CD8-positive, alpha-beta memory T cell (primary cell): Measurements from ENCODE around the gene KRTAP4-11. TPM values are rescaled to one million over a fixed set of nuclear protein-coding genes. Genes with fewer than 3 reads are reported as not detected.
"Not testable (repeated sequence)": the region's sequence is repeated elsewhere in the genome, so short reads cannot be mapped to it uniquely, and the experiment has no call there.

Source experiments
- CTCF ChIA-PET: fragments of 350-600 bp; sonication (Branson Sonifier 250); formaldehyde crosslinking; loops from one replicate; lab custom pipeline; 2021; ENCODE audit warnings: antibody characterized with exemption; lab: Charles Lee
- POLR2A ChIA-PET: fragments of 350-600 bp; sonication (Branson Sonifier 250); formaldehyde crosslinking; loops from one replicate; lab custom pipeline; 2021; ENCODE audit warnings: antibody characterized with exemption; lab: Charles Lee
- DNase-seq, 5 donors: peaks; one replicate each; pipeline versions ENCODE4 v3.0.0 to v3.0.0-alpha.2; 2020 to 2022; ENCODE audit warnings: mixed read lengths in 1 of 5
- H3K27ac ChIP-seq: one replicate; pipeline ENCODE4 v1.7.0; 2013; ENCODE audit warnings: low read depth, mild to moderate bottlenecking, low read length, moderate library complexity
- H3K27me3 ChIP-seq: 2 replicates; pipeline ENCODE4 v1.7.0; 2013; ENCODE audit warnings: low read length, mild to moderate bottlenecking; ENCODE audit not compliant: insufficient read depth, poor library complexity, severe bottlenecking
- H3K36me3 ChIP-seq: 2 replicates; pipeline ENCODE4 v1.7.0; 2013; ENCODE audit warnings: mild to moderate bottlenecking, low read length, moderate library complexity; ENCODE audit not compliant: insufficient read depth
- H3K4me1 ChIP-seq: 2 replicates; pipeline ENCODE4 v1.7.0; 2013; ENCODE audit warnings: mild to moderate bottlenecking, low read length, moderate library complexity; ENCODE audit not compliant: insufficient read depth
- H3K4me3 ChIP-seq: 2 replicates; pipeline ENCODE4 v1.7.0; 2013; ENCODE audit warnings: mild to moderate bottlenecking, low read length
- H3K9me3 ChIP-seq: 2 replicates; pipeline ENCODE4 v1.7.0; 2013; ENCODE audit warnings: mild to moderate bottlenecking, low read length
- H3K27ac Mint-ChIP-seq, 8 donors: one replicate each; pipeline ENCODE4 v1.8.0; 2020 to 2021; ENCODE audit warnings: mixed read lengths in 8 of 8, mild to moderate bottlenecking in 6 of 8, inconsistent platforms in 3 of 8, moderate library complexity in 3 of 8
- H3K27me3 Mint-ChIP-seq, 2 donors: one replicate each; pipeline ENCODE4 v1.8.0; 2020 to 2021; ENCODE audit warnings: mixed read lengths in 2 of 2, mild to moderate bottlenecking in 1 of 2, moderate library complexity in 1 of 2
- H3K36me3 Mint-ChIP-seq, 3 donors: one replicate each; pipeline ENCODE4 v1.8.0; 2020 to 2021; ENCODE audit warnings: mixed read lengths in 3 of 3, inconsistent platforms in 1 of 3, mild to moderate bottlenecking in 1 of 3
- H3K4me1 Mint-ChIP-seq, 3 donors: one replicate each; pipeline ENCODE4 v1.8.0; 2020 to 2021; ENCODE audit warnings: mixed read lengths in 3 of 3, inconsistent platforms in 1 of 3, mild to moderate bottlenecking in 1 of 3
- H3K4me3 Mint-ChIP-seq, 7 donors: one replicate each; pipeline ENCODE4 v1.8.0; 2020 to 2021; ENCODE audit warnings: mixed read lengths in 7 of 7, mild to moderate bottlenecking in 6 of 7, moderate library complexity in 4 of 7, inconsistent platforms in 2 of 7
- H3K9me3 Mint-ChIP-seq, 5 donors: one replicate each; pipeline ENCODE4 v1.8.0; 2020 to 2022; ENCODE audit warnings: mixed read lengths in 5 of 5, mild to moderate bottlenecking in 3 of 5, moderate library complexity in 2 of 5, inconsistent platforms in 1 of 5
- polyA plus RNA-seq: library from polyadenylated mRNA; unstranded; fragments of 300-500 nt; fragmentation: Illumina TruSeq; gene quantifications from one replicate; pipeline ENCODE4 v1.2.3, GENCODE V29; 2021
- total RNA-seq, 2 experiments: library from RNA; stranded (reverse); gene quantifications; one replicate each; pipeline ENCODE4 v1.2.3, GENCODE V29; 2021

KRTAP4-11 gene
- total and polyA plus RNA-seq, 3 experiments from 2014 or later = not detected

DNA sequence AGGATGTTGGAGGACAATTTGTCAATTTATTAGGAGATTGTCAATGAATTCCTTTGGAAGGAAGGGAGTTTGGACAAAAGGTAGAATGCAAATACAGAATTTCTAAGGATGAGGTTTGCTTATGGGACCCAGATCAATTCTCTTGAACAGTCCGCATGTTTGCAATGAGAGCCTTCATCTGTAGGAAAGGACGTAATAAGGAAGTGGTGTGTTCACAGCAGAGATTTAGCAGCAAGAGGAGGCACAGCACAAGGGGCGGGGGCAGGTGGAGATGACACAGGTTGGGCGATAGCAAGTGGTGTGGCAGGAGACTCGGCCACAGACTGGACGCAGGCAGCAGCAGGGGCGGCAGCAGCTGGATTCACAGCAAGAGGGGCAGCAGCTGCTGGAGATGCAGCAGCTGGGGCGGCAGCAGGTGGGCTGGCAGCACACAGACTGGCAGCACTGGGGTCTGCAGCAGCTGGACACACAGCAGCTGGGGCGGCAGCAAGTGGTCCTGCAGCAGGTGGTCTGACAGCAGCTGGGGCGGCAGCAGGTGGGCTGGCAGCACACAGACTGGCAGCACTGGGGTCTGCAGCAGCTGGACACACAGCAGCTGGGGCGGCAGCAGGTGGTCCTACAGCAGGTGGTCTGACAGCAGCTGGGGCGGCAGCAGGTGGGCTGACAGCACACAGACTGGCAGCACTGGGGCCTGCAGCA, 5.3 kb upstream of the KRTAP4-11 start:
- H3K9me3 Mint-ChIP-seq, CTCF ChIA-PET, POLR2A ChIA-PET, H3K36me3 Mint-ChIP-seq, H3K4me3 ChIP-seq, H3K27me3 ChIP-seq, H3K9me3 ChIP-seq, H3K27ac ChIP-seq, H3K36me3 ChIP-seq: not testable (repeated sequence)
- Mint-ChIP-seq H3K27me3 (peaks cover 3 to 33% of the 10 kb centered on the region in 2 donors), H3K4me3 (peak overlapping the region in 6 of 7 donors; percentile 3 to 80 (median 50)), H3K4me1 (peaks cover 44 to 59% (median 51%) of the 10 kb centered on the region in 3 donors), H3K27ac (peak overlapping the region in 5 of 8 donors; percentile 0 to 62 (median 26))
- peaks cover 51% of the 10 kb centered on the region for H3K4me1 ChIP-seq
- DNase-seq = peak in 1 of 5 donors; percentile 30

DNA sequence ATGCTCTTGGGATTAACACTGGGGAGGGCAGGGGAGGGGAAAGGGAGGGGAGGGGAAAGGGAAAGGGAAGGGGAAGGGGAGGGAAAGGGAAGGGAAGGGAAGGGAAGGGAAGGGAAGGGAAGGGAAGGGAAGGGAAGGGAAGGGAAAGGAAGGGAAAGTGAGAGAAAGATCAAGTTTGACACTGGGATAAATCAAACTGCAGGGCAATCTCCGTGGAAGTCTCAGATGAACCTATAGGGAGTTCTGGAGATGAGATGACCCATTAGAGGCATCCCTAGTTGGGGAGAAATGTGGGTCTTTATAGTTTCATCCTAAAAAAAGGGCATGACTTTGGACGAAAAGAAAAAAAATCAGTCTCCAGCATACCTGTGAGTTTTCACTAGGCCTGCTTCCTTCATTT, 3.6 kb upstream of the KRTAP4-11 start:
- CTCF ChIA-PET = no interaction called here
- H3K4me1 ChIP-seq = peaks cover 51% of the 10 kb centered on the region

DNA sequence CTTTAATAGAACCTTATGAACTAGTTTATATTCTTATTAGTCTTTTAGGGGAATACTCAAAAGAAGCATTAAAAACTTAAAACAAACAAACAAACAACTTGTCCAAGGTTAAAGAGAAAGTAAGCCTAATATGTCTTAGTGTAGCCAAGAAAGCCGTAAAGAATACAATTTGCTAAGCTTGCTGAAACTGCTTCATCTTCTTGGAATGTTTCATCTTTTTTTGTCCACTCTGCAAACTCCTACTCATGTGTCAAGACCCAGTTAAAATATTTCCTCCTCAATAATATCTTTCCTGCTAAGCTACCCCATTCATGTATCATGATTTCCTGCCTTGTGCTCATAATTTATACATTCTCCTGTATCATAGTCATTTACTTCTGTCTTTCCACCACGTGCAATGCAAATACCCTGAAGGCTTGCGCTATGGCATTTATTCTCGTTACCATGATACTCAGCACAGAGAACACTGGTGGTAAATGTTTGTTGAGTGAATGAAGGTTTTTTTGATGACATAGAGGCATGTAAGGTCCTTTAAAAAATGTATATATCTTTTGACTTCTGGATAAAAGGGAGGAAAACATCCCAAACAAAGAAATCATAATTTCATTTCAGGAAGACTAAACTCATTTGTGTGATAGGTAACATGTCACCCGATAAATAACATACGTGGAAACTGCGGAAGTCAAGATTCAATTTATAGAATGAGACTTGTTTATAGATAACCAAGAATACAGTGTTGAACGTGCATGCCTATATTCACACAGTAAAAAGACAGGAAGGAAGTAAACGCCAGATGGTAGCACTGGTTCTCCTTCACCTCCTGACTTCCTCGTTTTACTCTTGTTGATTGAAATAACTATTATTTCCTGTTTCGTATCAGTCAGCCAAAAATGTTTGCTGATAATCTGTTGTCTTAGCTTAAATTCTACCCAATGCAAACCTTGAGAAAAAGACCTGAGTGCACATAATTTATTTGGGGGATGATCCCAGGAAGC, 1.8 kb upstream of the KRTAP4-11 start:
- CTCF ChIA-PET, H3K9me3 ChIP-seq, H3K27me3 ChIP-seq, POLR2A ChIA-PET, H3K4me3 ChIP-seq, H3K27ac ChIP-seq, H3K36me3 ChIP-seq, H3K36me3 Mint-ChIP-seq, H3K9me3 Mint-ChIP-seq: not testable (repeated sequence)
- peaks cover 1 to 55% of the 10 kb centered on the region in 2 donors for H3K27me3 Mint-ChIP-seq
- peaks cover 29 to 40% (median 35%) of the 10 kb centered on the region in 3 donors for H3K4me1 Mint-ChIP-seq
- DNase-seq = peak in 1 of 5 donors; percentile 33
- peak overlapping the region in 5 of 8 donors; percentile 46 to 91 (median 74) for H3K27ac Mint-ChIP-seq
- H3K4me3 Mint-ChIP-seq = peak overlapping the region in 5 of 7 donors; percentile 2 to 63 (median 55)
- H3K4me1 ChIP-seq = peaks cover 35% of the 10 kb centered on the region

More for the DNA sequence above, 3.6 kb upstream of the KRTAP4-11 start:
- peaks cover 0 to 5% (median 0%) of the 10 kb centered on the region in 3 donors for H3K36me3 Mint-ChIP-seq
- no peak overlapping the region for H3K4me3 ChIP-seq
- no peak for DNase-seq
- peaks cover 44 to 54% (median 51%) of the 10 kb centered on the region in 3 donors for H3K4me1 Mint-ChIP-seq
- no peaks in the 10 kb centered on the region for H3K36me3 ChIP-seq
- H3K27me3 Mint-ChIP-seq = peaks cover 4 to 44% of the 10 kb centered on the region in 2 donors
- POLR2A ChIA-PET = no interaction called here
- H3K9me3 ChIP-seq = no peaks in the 10 kb centered on the region
- H3K27ac ChIP-seq = no peak overlapping the region
- H3K4me3 Mint-ChIP-seq = no peak overlapping the region
- H3K27ac Mint-ChIP-seq = no peak overlapping the region
- H3K27me3 ChIP-seq = no peaks in the 10 kb centered on the region
- H3K9me3 Mint-ChIP-seq = peaks cover 0 to 3% (median 0%) of the 10 kb centered on the region in 5 donors

DNA sequence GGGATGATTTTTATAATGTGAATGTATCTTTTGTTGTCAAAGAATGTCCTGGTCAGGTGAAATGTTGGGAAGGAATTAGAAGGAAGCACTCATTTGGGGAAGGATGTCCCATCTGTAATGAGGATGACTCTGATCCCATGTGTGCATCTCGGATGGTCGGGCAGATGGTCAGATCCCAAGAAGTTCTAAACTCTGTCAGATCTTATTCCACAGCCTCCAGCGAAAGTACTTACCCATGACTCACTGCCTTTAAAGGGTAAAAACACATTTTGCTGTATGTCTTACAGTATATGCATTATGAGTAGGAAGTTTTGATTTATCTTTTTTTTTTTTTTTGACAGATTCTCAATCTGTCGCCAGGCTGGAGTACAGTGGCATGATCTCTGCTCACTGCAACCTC, 548 bp upstream of the KRTAP4-11 start:
- POLR2A ChIA-PET = interaction anchor here (0.6 kb wide), 1 partner anchor 35 kb away, joined by 3 read pairs; the partner anchor contains the start of gene KRTAP4-7
- CTCF ChIA-PET = no interaction called here
- H3K27me3 ChIP-seq = no peaks in the 10 kb centered on the region

DNA sequence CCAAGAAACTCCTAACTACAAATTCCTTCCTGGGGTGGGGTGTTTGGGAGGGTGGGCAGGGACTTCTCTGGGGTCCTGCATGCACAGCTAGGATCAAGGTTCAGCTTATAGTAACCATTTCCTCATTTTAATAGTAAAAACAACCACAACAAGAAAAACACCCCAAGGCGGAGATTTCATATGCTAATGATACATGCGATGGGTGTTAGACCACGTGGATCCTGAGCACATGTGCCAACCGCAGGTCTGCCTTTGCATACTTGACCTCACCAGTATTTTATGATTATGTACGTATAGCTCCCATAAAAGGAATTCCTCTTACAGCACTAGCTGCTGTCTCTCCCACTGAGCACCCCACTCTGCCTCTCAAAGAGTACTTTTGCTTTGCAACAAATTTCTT, 1.9 kb downstream of the KRTAP4-11 start:
- POLR2A ChIA-PET = no interaction called here
- peaks cover 12 to 20% (median 15%) of the 10 kb centered on the region in 3 donors for H3K4me1 Mint-ChIP-seq
- Histone ChIP-seq H3K36me3 (no peaks in the 10 kb centered on the region), H3K4me1 (peaks cover 15% of the 10 kb centered on the region), H3K9me3 (no peaks in the 10 kb centered on the region), H3K27me3 (no peaks in the 10 kb centered on the region), H3K4me3 (no peak overlapping the region), H3K27ac (no peak overlapping the region)
- peaks cover 0 to 10% (median 0%) of the 10 kb centered on the region in 3 donors for H3K36me3 Mint-ChIP-seq
- peak overlapping the region in 1 of 8 donors; percentile 38 for H3K27ac Mint-ChIP-seq
- no peak overlapping the region for H3K4me3 Mint-ChIP-seq
- CTCF ChIA-PET = no interaction called here
- H3K27me3 Mint-ChIP-seq = peaks cover 5 to 49% of the 10 kb centered on the region in 2 donors
- DNase-seq = no peak
- H3K9me3 Mint-ChIP-seq = peaks cover 0 to 2% (median 0%) of the 10 kb centered on the region in 5 donors

More for the DNA sequence above, 548 bp upstream of the KRTAP4-11 start:
- Mint-ChIP-seq H3K9me3 (peaks cover 0 to 1% (median 0%) of the 10 kb centered on the region in 5 donors), H3K4me3 (no peak overlapping the region), H3K36me3 (peaks cover 0 to 5% (median 0%) of the 10 kb centered on the region in 3 donors), H3K27me3 (peaks cover 5 to 56% of the 10 kb centered on the region in 2 donors), H3K27ac (no peak overlapping the region), H3K4me1 (peaks cover 18 to 30% (median 24%) of the 10 kb centered on the region in 3 donors)
- Histone ChIP-seq H3K27ac (no peak overlapping the region), H3K36me3 (no peaks in the 10 kb centered on the region), H3K9me3 (no peaks in the 10 kb centered on the region), H3K4me1 (peaks cover 22% of the 10 kb centered on the region), H3K4me3 (no peak overlapping the region)
- no peak for DNase-seq

DNA sequence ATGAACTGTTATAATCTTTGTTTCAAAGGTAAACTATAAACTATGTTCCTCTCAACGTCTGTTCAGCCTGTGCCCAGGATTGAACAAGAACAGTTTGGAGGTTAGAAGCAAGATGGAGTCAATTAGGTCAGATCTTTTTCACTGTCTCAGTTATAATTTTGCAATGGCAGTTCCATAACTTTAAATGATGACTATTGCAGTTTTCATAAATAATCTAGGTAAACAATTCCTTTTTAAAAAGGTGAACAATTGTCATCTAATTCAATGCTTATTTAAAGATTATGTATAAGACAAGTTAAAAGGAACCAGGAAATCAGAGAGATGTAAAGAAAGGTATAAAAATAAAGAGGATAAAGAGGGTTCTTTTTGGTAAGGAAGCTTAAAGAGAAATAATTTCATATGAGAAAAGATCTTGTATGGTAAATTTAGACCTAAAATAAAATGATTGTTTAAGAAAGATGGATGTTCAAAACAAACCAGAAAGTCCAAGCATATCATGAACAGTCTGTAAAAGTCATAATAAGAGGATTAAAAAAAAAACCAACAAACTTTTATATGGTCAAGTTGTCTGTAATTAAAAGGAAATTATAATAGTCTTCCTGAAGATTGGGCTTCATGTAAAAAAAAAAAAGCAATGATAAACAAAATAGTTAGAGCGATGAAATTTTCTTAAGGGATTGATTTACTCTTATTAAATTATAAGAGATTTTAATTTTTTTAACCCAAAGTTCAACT, 6.9 kb downstream of the KRTAP4-11 start:
- Histone ChIP-seq H3K4me1 (no peaks in the 10 kb centered on the region), H3K9me3 (no peaks in the 10 kb centered on the region), H3K4me3 (no peak overlapping the region), H3K27ac (no peak overlapping the region), H3K27me3 (no peaks in the 10 kb centered on the region), H3K36me3 (no peaks in the 10 kb centered on the region)
- H3K36me3 Mint-ChIP-seq = peaks cover 0 to 9% (median 0%) of the 10 kb centered on the region in 3 donors
- ChIA-PET POLR2A (no interaction called here), CTCF (no interaction called here)
- no peak overlapping the region for H3K27ac Mint-ChIP-seq
- peaks cover 0 to 5% (median 0%) of the 10 kb centered on the region in 5 donors for H3K9me3 Mint-ChIP-seq
- no peak for DNase-seq
- peaks cover 0 to 6% (median 4%) of the 10 kb centered on the region in 3 donors for H3K4me1 Mint-ChIP-seq
- H3K27me3 Mint-ChIP-seq = peaks cover 4 to 57% of the 10 kb centered on the region in 2 donors
- no peak overlapping the region for H3K4me3 Mint-ChIP-seq

DNA sequence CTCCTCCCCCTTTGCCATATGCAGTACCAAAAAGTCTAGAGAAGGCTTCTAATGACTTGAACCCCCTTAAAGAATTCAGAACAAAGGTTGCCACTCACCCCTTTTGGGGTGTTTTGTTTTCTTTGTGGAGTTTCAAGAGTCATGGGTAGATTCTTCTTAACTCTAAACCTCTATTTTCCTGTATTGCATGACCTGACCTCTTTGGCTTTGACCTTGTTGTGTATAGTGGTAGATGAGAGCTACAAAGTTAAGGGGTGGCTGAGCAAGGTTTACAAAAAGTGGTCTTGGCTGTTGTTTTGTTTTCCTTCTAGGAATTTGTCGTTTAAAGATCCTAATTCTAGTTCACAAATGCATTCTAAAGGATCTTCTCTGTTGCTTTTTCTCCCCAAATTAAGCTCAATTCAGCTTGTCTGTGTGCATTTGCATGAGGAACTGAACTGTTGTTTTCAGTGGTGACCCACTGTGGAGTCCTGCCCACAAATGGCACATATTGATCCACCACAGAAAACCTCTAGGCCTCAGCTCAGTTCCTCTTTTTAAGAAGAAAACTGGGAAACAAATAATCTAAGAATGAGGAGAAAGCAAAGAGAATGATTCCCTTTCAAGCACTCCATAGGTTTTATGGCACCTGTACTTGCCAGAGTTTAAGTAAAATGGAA, 9.3 kb downstream of the KRTAP4-11 start:
- H3K36me3 Mint-ChIP-seq, DNase-seq, H3K36me3 ChIP-seq, H3K27me3 ChIP-seq, H3K9me3 ChIP-seq, H3K4me3 ChIP-seq, POLR2A ChIA-PET, H3K27ac ChIP-seq, H3K9me3 Mint-ChIP-seq, H3K4me1 ChIP-seq, H3K4me1 Mint-ChIP-seq: not testable (repeated sequence)
- Mint-ChIP-seq H3K4me3 (peak overlapping the region in 3 of 7 donors; percentile 1 to 52 (median 4)), H3K27me3 (peaks cover 0 to 48% of the 10 kb centered on the region in 2 donors), H3K27ac (peak overlapping the region in 3 of 8 donors; percentile 1 to 44 (median 29))
- CTCF ChIA-PET = interaction anchor here (0.6 kb wide), 1 partner anchor 49 kb away, joined by 3 read pairs; no protein-coding TSS in a partner anchor
